Tibial nerve (tissue), 4 donors: Measurements from ENCODE around the gene LRRC58. TPM values are rescaled to one million over a fixed set of nuclear protein-coding genes. Genes with fewer than 3 reads are reported as not detected.

Experiments used
- DNase-seq, 2 donors: peaks; one replicate each; pipeline ENCODE4 v3.0.0-alpha.2; 2019; ENCODE audit warnings: low spot score in 2 of 2
- H3K27ac ChIP-seq, 4 donors: fragments of 200-600 bp; sonication (generic) in 3 of 4; one replicate each; pipeline ENCODE4 v1.5.1; 2017 to 2019; ENCODE audit warnings: mild to moderate bottlenecking in 1 of 4
- H3K27me3 ChIP-seq, 2 donors: fragments of 200-600 bp; sonication (generic) in 1 of 2; one replicate each; pipeline versions ENCODE4 v1.5.1 to v1.6.0; 2017 to 2019
- H3K36me3 ChIP-seq, 3 donors: fragments of 200-600 bp; sonication (generic); one replicate each; pipeline ENCODE4 v1.5.1; 2018 to 2019
- H3K4me1 ChIP-seq, 4 donors: fragments of 200-600 bp; sonication (generic) in 3 of 4; one replicate each; pipeline ENCODE4 v1.5.1; 2017 to 2019
- H3K4me3 ChIP-seq, 4 donors: fragments of 200-600 bp; sonication (generic) in 3 of 4; one replicate each; pipeline ENCODE4 v1.5.1; 2017 to 2019; ENCODE audit warnings: mild to moderate bottlenecking in 1 of 4, moderate library complexity in 1 of 4
- H3K9me3 ChIP-seq, 4 donors: fragments of 200-600 bp; sonication (generic) in 3 of 4; one replicate each; pipeline ENCODE4 v1.5.1; 2017 to 2019
- CTCF ChIP-seq, 5 experiments: fragments of 200-600 bp in 3 of 5; fragments of 450-650 bp in 2 of 5; sonication (generic) in 3 of 5; IDR thresholded peaks; one replicate each; pipeline ENCODE4 v1.5.1; 2016 to 2019; ENCODE audit warnings: antibody characterized with exemption in 5 of 5, mild to moderate bottlenecking in 3 of 5, moderate library complexity in 2 of 5
- EP300 ChIP-seq, 2 donors: sonication (generic); formaldehyde crosslinking; IDR thresholded peaks; one replicate each; pipeline ENCODE4 v1.6.1; 2017; ENCODE audit warnings: antibody characterized with exemption in 2 of 2, mild to moderate bottlenecking in 1 of 2
- POLR2A ChIP-seq, 2 donors: fragments of 450-650 bp; IDR thresholded peaks; one replicate each; pipeline ENCODE4 v1.6.1; 2017; ENCODE audit warnings: antibody characterized with exemption in 2 of 2, mild to moderate bottlenecking in 2 of 2, moderate library complexity in 2 of 2
- WGBS, 2 donors: methylation state at CpG; one replicate each; pipeline ENCODE4 v1.1.5; 2018; 5-methylcytosine and 5-hydroxymethylcytosine counted together
- total RNA-seq, 4 donors: library from RNA; depleted of rRNA; stranded (reverse); fragments of >200 nt; gene quantifications; one replicate each; pipeline ENCODE4 v1.1.0, GENCODE V29; 2016

LRRC58 gene
- total RNA-seq, 4 donors from 2014 or later: 36.6 to 53.2 (median 44.0) TPM

GRCh38 chr3:120289636-120290035 lies 59.5 kb downstream of the LRRC58 start:
- H3K36me3 ChIP-seq: no peaks in the 10 kb centered on the region
- DNase-seq: no peak
- peaks cover 0 to 9% (median 4%) of the 10 kb centered on the region in 4 donors for H3K4me1 ChIP-seq
- H3K27me3 ChIP-seq: no peaks in the 10 kb centered on the region
- no peak overlapping the region for H3K27ac ChIP-seq
- H3K9me3 ChIP-seq: peaks cover 0 to 43% (median 5%) of the 10 kb centered on the region in 4 donors
- 93 to 100% methylated on average over 3 to 5 of the region's 16 CpGs for WGBS, 2 donors
- TF ChIP-seq POLR2A (IDR thresholded peaks at IDR 0.05) (no peak), EP300 (IDR thresholded peaks at IDR 0.05) (no peak), CTCF (IDR thresholded peaks at IDR 0.05) (no peak)
- H3K4me3 ChIP-seq: no peak overlapping the region

- DNase-seq: no peak
- 41 to 58% methylated on average over 2 of the region's 2 CpGs for WGBS, 2 donors
- Histone ChIP-seq H3K4me3 (no peak overlapping the region), H3K36me3 (no peaks in the 10 kb centered on the region), H3K27ac (no peak overlapping the region), H3K4me1 (peaks cover 0 to 9% (median 4%) of the 10 kb centered on the region in 4 donors), H3K27me3 (no peaks in the 10 kb centered on the region), H3K9me3 (peaks cover 0 to 16% (median 0%) of the 10 kb centered on the region in 4 donors)
- TF ChIP-seq POLR2A (IDR thresholded peaks at IDR 0.05) (no peak), CTCF (IDR thresholded peaks at IDR 0.05) (no peak), EP300 (IDR thresholded peaks at IDR 0.05) (no peak)
Observed at GRCh38 chr3:120286465-120286864, 62.7 kb downstream of the LRRC58 start.

GRCh38 chr3:120285508-120285841 lies 63.7 kb downstream of the LRRC58 start:
- TF ChIP-seq CTCF (IDR thresholded peaks at IDR 0.05) (no peak), POLR2A (IDR thresholded peaks at IDR 0.05) (no peak), EP300 (IDR thresholded peaks at IDR 0.05) (no peak)
- peaks cover 0 to 8% (median 0%) of the 10 kb centered on the region in 4 donors for H3K9me3 ChIP-seq
- no peak for DNase-seq
- H3K27me3 ChIP-seq: no peaks in the 10 kb centered on the region
- H3K36me3 ChIP-seq: no peaks in the 10 kb centered on the region
- H3K4me1 ChIP-seq: peaks cover 0 to 9% (median 4%) of the 10 kb centered on the region in 4 donors
- peak overlapping the region in 1 of 4 donors; percentile 34 for H3K27ac ChIP-seq
- 22 to 36% methylated on average over 15 of the region's 15 CpGs for WGBS, 2 donors
- H3K4me3 ChIP-seq: peak overlapping the region; percentile 33 to 70 (median 42)

GRCh38 chr3:120284747-120285507 lies 64.2 kb downstream of the LRRC58 start, which contains the start of gene GPR156:
GPR156 (minus strand) TSS chr3:120285222; CDS start chr3:120244098, 41,124 bp downstream.
- DNase-seq: no peak
- Histone ChIP-seq H3K4me3 (peak within 1 kb of the TSS; percentile 41 to 70 (median 44)), H3K36me3 (no peaks in the 10 kb centered on the region), H3K4me1 (peaks cover 0 to 9% (median 4%) of the 10 kb centered on the region in 4 donors), H3K27ac (peak within 1 kb of the TSS in 1 of 4 donors; percentile 34), H3K9me3 (peaks cover 0 to 4% (median 0%) of the 10 kb centered on the region in 4 donors), H3K27me3 (no peaks in the 10 kb centered on the region)
- TF ChIP-seq CTCF (IDR thresholded peaks at IDR 0.05) (no peak), POLR2A (IDR thresholded peaks at IDR 0.05) (no peak), EP300 (IDR thresholded peaks at IDR 0.05) (no peak)
- whole genome bisulfite sequencing, 2 donors: 4 to 10% methylated on average over 25 to 52 of the region's 72 CpGs

- Histone ChIP-seq H3K4me3 (no peak overlapping the region), H3K27ac (no peak overlapping the region), H3K36me3 (no peaks in the 10 kb centered on the region), H3K4me1 (peaks cover 0 to 9% (median 4%) of the 10 kb centered on the region in 4 donors), H3K27me3 (no peaks in the 10 kb centered on the region), H3K9me3 (no peaks in the 10 kb centered on the region)
- TF ChIP-seq POLR2A (IDR thresholded peaks at IDR 0.05) (no peak), CTCF (IDR thresholded peaks at IDR 0.05) (no peak), EP300 (IDR thresholded peaks at IDR 0.05) (no peak)
- 87 to 95% methylated on average over 3 of the region's 3 CpGs for WGBS, 2 donors
- DNase-seq: no peak
Observed at GRCh38 chr3:120281261-120281660, 67.9 kb downstream of the LRRC58 start.
